Nephron (organoid): ENCODE data around the gene SERPINA9.

Experiments
- H3K27ac Mint-ChIP-seq, 3 experiments: 2 replicates each; pipeline ENCODE4 v1.8.0; 2020; ENCODE audit warnings: mixed read lengths in 3 of 3, mild to moderate bottlenecking in 2 of 3, moderate library complexity in 1 of 3
- H3K27me3 Mint-ChIP-seq: 2 replicates; pipeline ENCODE4 v1.8.0; 2021; ENCODE audit warnings: low read depth, mild to moderate bottlenecking, moderate library complexity, mixed read lengths
- H3K36me3 Mint-ChIP-seq: 2 replicates; pipeline ENCODE4 v1.8.0; 2020; ENCODE audit warnings: low read depth, mixed read lengths
- H3K4me1 Mint-ChIP-seq: 2 replicates; pipeline ENCODE4 v1.8.0; 2020; ENCODE audit warnings: mixed read lengths
- H3K4me3 Mint-ChIP-seq, 3 experiments: 2 replicates each; pipeline ENCODE4 v1.8.0; 2020; ENCODE audit warnings: mild to moderate bottlenecking in 3 of 3, mixed read lengths in 3 of 3, moderate library complexity in 2 of 3
- H3K9me3 Mint-ChIP-seq: 2 replicates; pipeline ENCODE4 v1.8.0; 2020; ENCODE audit warnings: mixed read lengths
- CTCF ChIP-seq, 3 experiments: fragments of 200-600 bp; sonication (generic); IDR thresholded peaks; one replicate each; pipeline ENCODE4 v1.5.0; 2021; ENCODE audit warnings: antibody characterized with exemption in 3 of 3; ENCODE audit not compliant: unreplicated experiment in 3 of 3

SERPINA9 gene

GRCh38 chr14:94481468-94482131 lies 5.6 kb upstream of the SERPINA9 start:
- no peaks in the 10 kb centered on the region for H3K36me3 Mint-ChIP-seq
- H3K27me3 Mint-ChIP-seq: peaks cover 24% of the 10 kb centered on the region
- no peak for TF ChIP-seq CTCF (IDR thresholded peaks at IDR 0.05; ENCODE audit: unreplicated experiment in 3 of 3)
- H3K4me1 Mint-ChIP-seq: peaks cover 5% of the 10 kb centered on the region
- no peak overlapping the region for H3K27ac Mint-ChIP-seq
- H3K4me3 Mint-ChIP-seq: no peak overlapping the region
- H3K9me3 Mint-ChIP-seq: peaks cover 28% of the 10 kb centered on the region

GRCh38 chr14:94480809-94481208 lies 4.8 kb upstream of the SERPINA9 start:
- no peaks in the 10 kb centered on the region for H3K36me3 Mint-ChIP-seq
- no peak overlapping the region for H3K4me3 Mint-ChIP-seq
- no peaks in the 10 kb centered on the region for H3K4me1 Mint-ChIP-seq
- peaks cover 28% of the 10 kb centered on the region for H3K9me3 Mint-ChIP-seq
- TF ChIP-seq CTCF (IDR thresholded peaks at IDR 0.05; ENCODE audit: unreplicated experiment in 3 of 3): no peak
- peak overlapping the region in 1 of 3 experiments; percentile 5 for H3K27ac Mint-ChIP-seq
- H3K27me3 Mint-ChIP-seq: peaks cover 16% of the 10 kb centered on the region

GRCh38 chr14:94478420-94478819 lies 2.4 kb upstream of the SERPINA9 start:
- H3K36me3 Mint-ChIP-seq: no peaks in the 10 kb centered on the region
- H3K4me3 Mint-ChIP-seq: no peak overlapping the region
- no peak for TF ChIP-seq CTCF (IDR thresholded peaks at IDR 0.05; ENCODE audit: unreplicated experiment in 3 of 3)
- peaks cover 13% of the 10 kb centered on the region for H3K27me3 Mint-ChIP-seq
- H3K9me3 Mint-ChIP-seq: peaks cover 28% of the 10 kb centered on the region
- no peaks in the 10 kb centered on the region for H3K4me1 Mint-ChIP-seq
- H3K27ac Mint-ChIP-seq: no peak overlapping the region

DNA sequence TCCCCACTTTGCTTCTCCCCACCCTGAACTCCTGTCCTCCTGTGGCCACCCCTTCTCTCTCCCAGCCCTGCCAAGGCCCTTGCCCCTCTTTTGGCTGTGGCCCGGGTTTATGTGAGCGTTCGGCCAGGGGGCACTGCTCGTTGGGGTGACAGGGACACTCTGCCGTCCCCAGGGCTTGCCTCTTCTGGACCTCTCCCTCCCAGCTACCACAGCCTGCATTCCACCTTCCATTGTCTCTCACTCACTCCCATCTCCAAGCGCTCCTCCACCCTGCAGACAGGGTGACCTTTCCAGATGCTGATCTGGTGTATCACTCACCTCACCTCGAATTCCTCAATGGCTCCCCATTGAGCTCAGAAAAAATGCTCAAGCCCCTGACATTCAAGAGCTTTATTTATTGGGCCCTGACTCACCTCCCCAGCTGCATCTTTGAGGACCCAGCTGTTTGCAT lies 1.4 kb downstream of the SERPINA9 start:
- peaks cover 21% of the 10 kb centered on the region for H3K9me3 Mint-ChIP-seq
- no peak for TF ChIP-seq CTCF (IDR thresholded peaks at IDR 0.05; ENCODE audit: unreplicated experiment in 3 of 3)
- H3K4me3 Mint-ChIP-seq: no peak overlapping the region
- no peaks in the 10 kb centered on the region for H3K4me1 Mint-ChIP-seq
- H3K27ac Mint-ChIP-seq: no peak overlapping the region
- peaks cover 20% of the 10 kb centered on the region for H3K27me3 Mint-ChIP-seq
- no peaks in the 10 kb centered on the region for H3K36me3 Mint-ChIP-seq

GRCh38 chr14:94473666-94474410 lies 2.2 kb downstream of the SERPINA9 start:
- no peaks in the 10 kb centered on the region for H3K4me1 Mint-ChIP-seq
- peaks cover 20% of the 10 kb centered on the region for H3K27me3 Mint-ChIP-seq
- no peak for TF ChIP-seq CTCF (IDR thresholded peaks at IDR 0.05; ENCODE audit: unreplicated experiment in 3 of 3)
- H3K36me3 Mint-ChIP-seq: no peaks in the 10 kb centered on the region
- H3K9me3 Mint-ChIP-seq: peaks cover 13% of the 10 kb centered on the region
- H3K4me3 Mint-ChIP-seq: no peak overlapping the region
- no peak overlapping the region for H3K27ac Mint-ChIP-seq
